SK-N-MC (cell line): ENCODE results near the gene KIAA0513.

Experiments
- EZH2 ChIP-seq: fragments of 200-600 bp; sonication (generic); IDR thresholded peaks from one replicate; pipeline ENCODE4 v1.6.1; 2017; ENCODE audit warnings: antibody characterized with exemption
- FOXP2 ChIP-seq: optimal IDR thresholded peaks from 2 replicates; pipeline ENCODE3; 2011; ENCODE audit warnings: mild to moderate bottlenecking, moderate library complexity; ENCODE audit not compliant: insufficient read depth; ENCODE audit errors: extremely low read length, control extremely low read depth
- POLR2AphosphoS5 ChIP-seq: IDR thresholded peaks from 2 replicates; pipeline ENCODE4 v1.6.1; 2012; ENCODE audit warnings: mild to moderate bottlenecking, low read depth, low read length, borderline replicate concordance

GRCh38 chr16:85061566-85061965 lies 34.0 kb downstream of the KIAA0513 start:
- TF ChIP-seq POLR2AphosphoS5 (no peak), FOXP2 (no peak), EZH2 (no peak)
